Kidney glomerular epithelial cell (primary cell): ENCODE data around the gene HIRIP3.
"Not testable (repeated sequence)": the region's sequence is repeated elsewhere in the genome, so short reads cannot be mapped to it uniquely, and the experiment has no call there.

Experiments
- DNase-seq: peaks from one replicate; lab custom pipeline; 2025; lab: John Stamatoyannopoulos, UW

HIRIP3 gene

DNA sequence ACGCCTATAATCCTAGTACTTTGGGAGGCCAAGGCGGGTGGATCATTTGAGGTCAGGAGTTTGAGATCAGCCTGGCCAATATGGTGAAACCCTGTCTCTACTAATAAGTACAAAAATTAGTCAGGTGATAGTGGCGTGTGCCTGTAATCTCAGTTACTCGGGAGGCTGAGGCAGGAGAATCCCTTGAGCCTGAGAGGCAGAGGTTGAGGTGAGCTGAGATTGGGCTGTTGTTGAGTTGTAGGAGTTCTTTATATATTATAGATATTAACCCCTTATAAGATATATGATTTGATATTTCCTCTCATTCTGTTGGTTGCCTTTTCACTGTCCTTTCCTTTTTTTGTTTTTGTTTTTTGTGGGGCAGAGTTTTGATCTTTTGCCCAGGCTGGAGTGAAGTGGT, 35.6 kb downstream of the HIRIP3 start:
- not testable (repeated sequence) for DNase-seq

- no peak for DNase-seq
These were observed 36.1 kb downstream of the HIRIP3 start for GRCh38 chr16:29959293-29959692.

DNA sequence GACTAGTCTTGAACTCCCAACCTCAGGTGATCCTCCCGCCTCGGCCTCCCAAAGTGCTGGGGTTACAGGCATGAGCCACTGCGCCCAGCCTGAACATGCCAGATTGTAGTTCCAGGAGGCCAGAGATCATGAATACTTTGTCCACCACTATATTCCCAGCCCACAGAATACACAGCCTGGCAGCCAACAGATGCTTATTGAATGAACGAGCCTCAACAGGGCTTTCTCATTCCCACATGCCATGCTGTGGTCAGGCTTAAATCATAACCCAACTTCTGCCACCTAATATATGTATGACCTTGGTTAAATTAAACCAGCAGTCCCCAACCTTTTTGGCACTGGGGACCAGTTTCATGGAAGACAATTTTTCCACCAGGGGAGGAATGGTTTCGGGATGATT, 36.7 kb downstream of the HIRIP3 start:
- no peak for DNase-seq

- no peak for DNase-seq
These were observed 43.6 kb downstream of the HIRIP3 start for GRCh38 chr16:29951625-29952365.

- no peak for DNase-seq
These were observed 44.5 kb downstream of the HIRIP3 start for GRCh38 chr16:29950806-29951461.

GRCh38 chr16:29947897-29948296, 47.5 kb downstream of the HIRIP3 start:
- no peak for DNase-seq

- peak; percentile 100 for DNase-seq
These were observed 51.3 kb downstream of the HIRIP3 start for GRCh38 chr16:29943846-29944799.
